ENCODE results near the gene DCHS2.

Gene DCHS2

GRCh38 chr4:154491341-154492271 lies at the start of gene DCHS2:
TSS of gene DCHS2 (minus strand) at chr4:154491799. CDS start at chr4:154491355, 444 bp downstream.
- H3K36me3 ChIP-seq: no peaks in the 10 kb centered on the region
- no peak within 1 kb of the TSS for H3K27ac ChIP-seq
- no peaks in the 10 kb centered on the region for H3K9me3 ChIP-seq
- peaks cover 0 to 5% of the 10 kb centered on the region in 2 experiments for H3K4me1 ChIP-seq (ENCODE audit: control insufficient read depth in 1 of 2, insufficient read depth in 1 of 2, low read depth in 1 of 2, low read length in 1 of 2)
- no peak for TF ChIP-seq CTCF (IDR thresholded peaks at IDR 0.05)
- H3K27me3 ChIP-seq: peaks cover 96% of the 10 kb centered on the region
- H3K4me3 ChIP-seq (ENCODE audit: low read depth in 1 of 2, low read length in 1 of 2): no peak within 1 kb of the TSS

GRCh38 chr4:154534296-154534695 lies 42.7 kb upstream of the DCHS2 start:
- TF ChIP-seq CTCF (IDR thresholded peaks at IDR 0.05): no peak
- Histone ChIP-seq H3K27ac (no peak overlapping the region), H3K4me1 (ENCODE audit: control insufficient read depth in 1 of 2, insufficient read depth in 1 of 2, low read depth in 1 of 2, low read length in 1 of 2) (no peaks in the 10 kb centered on the region), H3K27me3 (peaks cover 22% of the 10 kb centered on the region), H3K36me3 (peaks cover 42% of the 10 kb centered on the region), H3K9me3 (no peaks in the 10 kb centered on the region), H3K4me3 (ENCODE audit: low read depth in 1 of 2, low read length in 1 of 2) (no peak overlapping the region)

GRCh38 chr4:154529728-154530519 lies 38.3 kb upstream of the DCHS2 start:
- no peak overlapping the region for H3K27ac ChIP-seq
- H3K4me3 ChIP-seq (ENCODE audit: low read depth in 1 of 2, low read length in 1 of 2): no peak overlapping the region
- no peak for TF ChIP-seq CTCF (IDR thresholded peaks at IDR 0.05)
- H3K9me3 ChIP-seq: no peaks in the 10 kb centered on the region
- no peaks in the 10 kb centered on the region for H3K36me3 ChIP-seq
- H3K27me3 ChIP-seq: peaks cover 26% of the 10 kb centered on the region
- no peaks in the 10 kb centered on the region for H3K4me1 ChIP-seq (ENCODE audit: control insufficient read depth in 1 of 2, insufficient read depth in 1 of 2, low read depth in 1 of 2, low read length in 1 of 2)

GRCh38 chr4:154528869-154529268 lies 37.3 kb upstream of the DCHS2 start:
- Histone ChIP-seq H3K9me3 (no peaks in the 10 kb centered on the region), H3K4me1 (ENCODE audit: control insufficient read depth in 1 of 2, insufficient read depth in 1 of 2, low read depth in 1 of 2, low read length in 1 of 2) (no peaks in the 10 kb centered on the region), H3K27me3 (peaks cover 26% of the 10 kb centered on the region), H3K4me3 (ENCODE audit: low read depth in 1 of 2, low read length in 1 of 2) (no peak overlapping the region), H3K36me3 (no peaks in the 10 kb centered on the region), H3K27ac (no peak overlapping the region)
- no peak for TF ChIP-seq CTCF (IDR thresholded peaks at IDR 0.05)

GRCh38 chr4:154527308-154527707 lies 35.7 kb upstream of the DCHS2 start:
- no peaks in the 10 kb centered on the region for H3K4me1 ChIP-seq (ENCODE audit: control insufficient read depth in 1 of 2, insufficient read depth in 1 of 2, low read depth in 1 of 2, low read length in 1 of 2)
- no peak overlapping the region for H3K4me3 ChIP-seq (ENCODE audit: low read depth in 1 of 2, low read length in 1 of 2)
- no peak for TF ChIP-seq CTCF (IDR thresholded peaks at IDR 0.05)
- H3K27me3 ChIP-seq: peaks cover 19% of the 10 kb centered on the region
- no peaks in the 10 kb centered on the region for H3K36me3 ChIP-seq
- no peaks in the 10 kb centered on the region for H3K9me3 ChIP-seq
- no peak overlapping the region for H3K27ac ChIP-seq
